Stomach (tissue), 9 donors: Measurements from ENCODE around the gene MUCL1. TPM values are rescaled to one million over a fixed set of nuclear protein-coding genes. Genes with fewer than 3 reads are reported as not detected.

Experiments used
- DNase-seq, 2 donors: peaks; one replicate each; pipeline versions ENCODE4 v3.0.0 to v3.0.0-alpha.2; 2013 to 2019
- H3K27ac ChIP-seq, 5 donors: fragments of 200-600 bp in 4 of 5; sonication (generic) in 4 of 5; one replicate each; pipeline ENCODE4 v1.5.1; 2013 to 2019; ENCODE audit warnings: mild to moderate bottlenecking in 1 of 5, moderate library complexity in 1 of 5
- H3K27me3 ChIP-seq, 3 donors: fragments of 200-600 bp; sonication (generic); one replicate each; pipeline ENCODE4 v1.5.1; 2017 to 2019; ENCODE audit warnings: mixed run types in 1 of 3
- H3K36me3 ChIP-seq, 4 donors: fragments of 200-600 bp; sonication (generic); 1 replicate in 3 of 4; 2 replicates in 1 of 4; pipeline ENCODE4 v1.5.1; 2016 to 2019
- H3K4me1 ChIP-seq, 4 donors: fragments of 200-600 bp; sonication (generic); one replicate each; pipeline ENCODE4 v1.5.1; 2016 to 2019
- H3K4me3 ChIP-seq, 4 donors: fragments of 200-600 bp; sonication (generic) in 3 of 4; one replicate each; pipeline ENCODE4 v1.5.1; 2016 to 2019; ENCODE audit warnings: mild to moderate bottlenecking in 1 of 4
- H3K9me3 ChIP-seq, 4 donors: fragments of 200-600 bp; sonication (generic); one replicate each; pipeline ENCODE4 v1.5.1; 2016 to 2019
- CTCF ChIP-seq, 7 experiments: fragments of 450-650 bp in 4 of 7; fragments of 200-600 bp in 3 of 7; sonication (generic) in 3 of 7; IDR thresholded peaks; one replicate each; pipeline ENCODE4 v1.5.1; 2016 to 2019; ENCODE audit warnings: antibody characterized with exemption in 7 of 7, control low read depth in 2 of 7, mild to moderate bottlenecking in 1 of 7
- EP300 ChIP-seq: sonication (generic); formaldehyde crosslinking; IDR thresholded peaks from one replicate; pipeline ENCODE4 v1.6.1; 2017; ENCODE audit warnings: antibody characterized with exemption
- POLR2A ChIP-seq, 4 donors: fragments of 450-650 bp; IDR thresholded peaks; one replicate each; pipeline ENCODE4 v1.6.1; 2016; ENCODE audit warnings: antibody characterized with exemption in 4 of 4, control low read depth in 2 of 4, mild to moderate bottlenecking in 1 of 4, moderate library complexity in 1 of 4
- POLR2AphosphoS5 ChIP-seq, 3 donors: sonication (generic); formaldehyde crosslinking; IDR thresholded peaks; one replicate each; pipeline ENCODE4 v1.6.1; 2016; ENCODE audit warnings: antibody characterized with exemption in 3 of 3
- WGBS, 5 donors: extraction: QIAGEN DNeasy Blood & Tissue Kit in 3 of 5; methylation state at CpG; one replicate each; pipeline versions ENCODE4 v1.1.5 to v1.1.7; 2013 to 2018; 5-methylcytosine and 5-hydroxymethylcytosine counted together
- intact Hi-C: fragments of 100-400 bp; cut with DNase I; formaldehyde crosslinking; loops from one replicate; pipeline ENCODE4 v1.15.1; 2023; ENCODE audit warnings: low total_unique reads
- polyA plus RNA-seq, 3 donors: library from polyadenylated mRNA; stranded (reverse); fragments of 200-250 nt; gene quantifications; one replicate each; pipeline ENCODE4 v1.2.3, GENCODE V29; 2013
- total RNA-seq, 5 donors: library from RNA; depleted of rRNA; stranded (reverse); fragments of >200 nt; gene quantifications; one replicate each; pipeline versions ENCODE4 v1.1.0 to v1.2.3, GENCODE V29; 2014 to 2016
- donor health status: healthy with polysubstance abuse.
- donor health status: Bipolar disorder and iron deficiency.
- donor health status: healthy.

Gene MUCL1
- total and polyA plus RNA-seq, 8 donors = not detected

DNA sequence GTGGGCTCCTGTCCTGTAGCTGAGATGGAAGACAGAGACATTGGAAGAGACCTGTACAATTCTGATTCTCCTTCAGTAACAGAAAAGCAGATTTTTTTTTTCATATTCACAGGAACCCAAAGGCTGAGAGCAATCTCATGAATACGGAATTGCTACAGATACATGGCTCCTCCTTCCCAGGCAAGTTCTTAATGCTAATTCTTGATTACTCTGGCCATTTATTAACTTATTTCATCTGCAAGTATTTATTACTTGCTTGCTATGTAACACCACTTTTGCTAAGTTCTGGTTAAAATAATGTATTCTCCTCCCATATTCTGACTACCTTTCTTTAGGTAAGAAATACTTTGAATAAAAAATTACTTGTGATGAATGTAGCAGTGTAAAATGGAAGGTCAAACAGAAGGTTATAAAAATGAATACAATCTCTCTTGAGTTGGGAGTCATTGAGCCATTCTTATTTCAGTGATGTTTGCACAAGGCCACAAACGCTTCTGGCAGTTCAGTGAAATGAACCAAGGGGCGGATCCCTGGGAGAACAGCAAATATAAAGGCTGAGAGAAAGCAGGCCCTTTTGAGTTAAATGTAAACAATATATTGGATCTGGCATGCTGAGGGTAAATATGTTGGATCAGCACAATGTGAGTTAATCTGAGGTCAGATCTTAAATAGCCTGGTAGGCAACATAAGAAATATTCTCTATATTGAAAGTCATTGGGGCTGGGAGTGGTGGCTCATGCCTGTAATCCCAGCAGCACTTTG, 37.6 kb downstream of the MUCL1 start:
- Histone ChIP-seq H3K9me3 (no peaks in the 10 kb centered on the region), H3K36me3 (no peaks in the 10 kb centered on the region), H3K27ac (peak overlapping the region; percentile 21 to 52 (median 32)), H3K27me3 (no peaks in the 10 kb centered on the region), H3K4me3 (no peak overlapping the region), H3K4me1 (peaks cover 0 to 10% (median 4%) of the 10 kb centered on the region in 4 donors)
- TF ChIP-seq EP300 (no peak), CTCF (IDR thresholded peaks at IDR 0.05) (no peak), POLR2AphosphoS5 (IDR thresholded peaks at IDR 0.05) (peak in 2 of 3 donors; percentile 57 to 76), POLR2A (IDR thresholded peaks at IDR 0.05) (no peak)
- intact Hi-C loops = no loop called here
- DNase-seq = peak; percentile 64 to 87
- 27 to 34% (median 29%) methylated on average over 3 of the region's 3 CpGs for WGBS, 5 donors

Other genes starting within 250 kb of the MUCL1 start
- gene LACRT, start 219.6 kb upstream of the MUCL1 start, total RNA-seq = not detected
- gene LACRT, start 219.6 kb upstream of the MUCL1 start, polyA plus RNA-seq = not detected
- not detected for gene DCD, start 206.2 kb upstream of the MUCL1 start, total RNA-seq
- not detected for gene DCD, start 206.2 kb upstream of the MUCL1 start, polyA plus RNA-seq
- 1 to 10 TPM in 1 of 5 donors, not detected in 4; 1.7 TPM for gene TESPA1, start 130.2 kb downstream of the MUCL1 start, total RNA-seq
- gene TESPA1, start 130.2 kb downstream of the MUCL1 start, polyA plus RNA-seq = 1 to 10 TPM in 1 of 3 donors, under 1 TPM in 2; 0.81 to 2.6 (median 0.83) TPM
- not detected for gene NEUROD4, start 165.5 kb downstream of the MUCL1 start, total RNA-seq
- gene NEUROD4, start 165.5 kb downstream of the MUCL1 start, polyA plus RNA-seq = not detected